Esophagus (tissue), 2 donors: ENCODE measurements around the gene RIPOR3. TPM values are rescaled to one million over a fixed set of nuclear protein-coding genes. Genes with fewer than 3 reads are reported as not detected.

Experiments
- H3K27ac ChIP-seq, 2 donors: one replicate each; pipeline ENCODE4 v1.5.1; 2013; ENCODE audit warnings: low read depth in 2 of 2, mild to moderate bottlenecking in 2 of 2, inconsistent platforms in 1 of 2, low read length in 1 of 2, moderate library complexity in 1 of 2
- H3K27me3 ChIP-seq, 2 donors: one replicate each; pipeline ENCODE4 v1.6.1; 2013; ENCODE audit warnings: low read length in 2 of 2, control low read depth in 1 of 2, mild to moderate bottlenecking in 1 of 2; ENCODE audit not compliant: insufficient read depth in 2 of 2, control insufficient read depth in 1 of 2
- H3K36me3 ChIP-seq, 2 donors: one replicate each; pipeline ENCODE4 v1.6.1; 2013; ENCODE audit warnings: low read length in 1 of 2; ENCODE audit not compliant: control insufficient read depth in 2 of 2, insufficient read depth in 2 of 2
- H3K4me1 ChIP-seq, 2 donors: one replicate each; pipeline ENCODE4 v1.6.1; 2013; ENCODE audit warnings: low read length in 1 of 2; ENCODE audit not compliant: control insufficient read depth in 2 of 2, insufficient read depth in 2 of 2
- H3K4me3 ChIP-seq, 2 donors: one replicate each; pipeline ENCODE4 v1.5.1; 2013; ENCODE audit warnings: low read length in 2 of 2, mild to moderate bottlenecking in 2 of 2, low read depth in 1 of 2, moderate library complexity in 1 of 2
- H3K9me3 ChIP-seq, 2 donors: one replicate each; pipeline ENCODE4 v1.6.1; 2013; ENCODE audit warnings: mild to moderate bottlenecking in 2 of 2, low read depth in 1 of 2, low read length in 1 of 2, moderate library complexity in 1 of 2; ENCODE audit not compliant: control insufficient read depth in 2 of 2, insufficient read depth in 1 of 2
- WGBS, 2 donors: extraction: QIAGEN DNeasy Blood & Tissue Kit; methylation state at CpG; one replicate each; pipeline ENCODE4 v1.1.7; 2013; 5-methylcytosine and 5-hydroxymethylcytosine counted together
- polyA plus RNA-seq, 2 donors: library from polyadenylated mRNA; stranded (reverse); fragments of 200-250 nt; gene quantifications; one replicate each; pipeline ENCODE4 v1.2.3, GENCODE V29; 2013
- donor health status: healthy with polysubstance abuse.
- donor health status: Bipolar disorder and iron deficiency.

Gene RIPOR3
- polyA plus RNA-seq, 2 donors = 2.6 to 5.2 TPM

GRCh38 chr20:50724112-50724725, 32.9 kb upstream of the RIPOR3 start:
- H3K27me3 ChIP-seq = no peaks in the 10 kb centered on the region
- H3K4me1 ChIP-seq = peaks cover 0 to 4% of the 10 kb centered on the region in 2 donors
- peak overlapping the region; percentile 69 to 79 for H3K27ac ChIP-seq
- no peaks in the 10 kb centered on the region for H3K36me3 ChIP-seq
- H3K4me3 ChIP-seq = no peak overlapping the region
- H3K9me3 ChIP-seq = no peaks in the 10 kb centered on the region
- 66 to 74% methylated on average over 7 of the region's 7 CpGs for WGBS, 2 donors

GRCh38 chr20:50723672-50724071, 32.3 kb upstream of the RIPOR3 start:
- Histone ChIP-seq H3K9me3 (no peaks in the 10 kb centered on the region), H3K4me3 (no peak overlapping the region), H3K27me3 (no peaks in the 10 kb centered on the region), H3K36me3 (no peaks in the 10 kb centered on the region), H3K4me1 (peaks cover 0 to 4% of the 10 kb centered on the region in 2 donors), H3K27ac (no peak overlapping the region)
- WGBS, 2 donors = 85 to 88% methylated on average over 9 of the region's 9 CpGs

- Histone ChIP-seq H3K4me1 (peaks cover 0 to 4% of the 10 kb centered on the region in 2 donors), H3K4me3 (no peak overlapping the region), H3K9me3 (no peaks in the 10 kb centered on the region), H3K27ac (peak overlapping the region in 1 of 2 donors; percentile 24), H3K36me3 (no peaks in the 10 kb centered on the region), H3K27me3 (no peaks in the 10 kb centered on the region)
- WGBS, 2 donors = 84 to 93% methylated on average over 10 of the region's 10 CpGs
Measured at GRCh38 chr20:50722424-50723155, 31.2 kb upstream of the RIPOR3 start.

GRCh38 chr20:50721881-50722281, 30.5 kb upstream of the RIPOR3 start:
- H3K36me3 ChIP-seq = no peaks in the 10 kb centered on the region
- H3K27me3 ChIP-seq = no peaks in the 10 kb centered on the region
- H3K4me1 ChIP-seq = peaks cover 0 to 4% of the 10 kb centered on the region in 2 donors
- WGBS, 2 donors = 70 to 75% methylated on average over 9 of the region's 9 CpGs
- no peaks in the 10 kb centered on the region for H3K9me3 ChIP-seq
- no peak overlapping the region for H3K4me3 ChIP-seq
- no peak overlapping the region for H3K27ac ChIP-seq

GRCh38 chr20:50720582-50720981, 29.2 kb upstream of the RIPOR3 start:
- H3K36me3 ChIP-seq = no peaks in the 10 kb centered on the region

GRCh38 chr20:50720026-50720425, 28.7 kb upstream of the RIPOR3 start:
- no peaks in the 10 kb centered on the region for H3K36me3 ChIP-seq
- WGBS, 2 donors = 88 to 90% methylated on average over 5 of the region's 5 CpGs

More at GRCh38 chr20:50720582-50720981, 29.2 kb upstream of the RIPOR3 start:
- Histone ChIP-seq H3K27me3 (no peaks in the 10 kb centered on the region), H3K27ac (no peak overlapping the region), H3K4me3 (no peak overlapping the region), H3K9me3 (no peaks in the 10 kb centered on the region), H3K4me1 (peaks cover 0 to 4% of the 10 kb centered on the region in 2 donors)

GRCh38 chr20:50719328-50719727, 28.0 kb upstream of the RIPOR3 start:
- Histone ChIP-seq H3K4me3 (no peak overlapping the region), H3K27me3 (no peaks in the 10 kb centered on the region), H3K9me3 (no peaks in the 10 kb centered on the region), H3K4me1 (no peaks in the 10 kb centered on the region), H3K36me3 (no peaks in the 10 kb centered on the region), H3K27ac (no peak overlapping the region)
- WGBS, 2 donors = 81 to 96% methylated on average over 4 of the region's 4 CpGs

More at GRCh38 chr20:50720026-50720425, 28.7 kb upstream of the RIPOR3 start:
- Histone ChIP-seq H3K27ac (no peak overlapping the region), H3K27me3 (no peaks in the 10 kb centered on the region), H3K9me3 (no peaks in the 10 kb centered on the region), H3K4me3 (no peak overlapping the region), H3K4me1 (peaks cover 0 to 4% of the 10 kb centered on the region in 2 donors)

- H3K9me3 ChIP-seq = no peaks in the 10 kb centered on the region
- H3K27me3 ChIP-seq = no peaks in the 10 kb centered on the region
- 74% methylated on average over 13 of the region's 13 CpGs for WGBS, 2 donors
- H3K36me3 ChIP-seq = no peaks in the 10 kb centered on the region
- no peak overlapping the region for H3K4me3 ChIP-seq
- no peaks in the 10 kb centered on the region for H3K4me1 ChIP-seq
- no peak overlapping the region for H3K27ac ChIP-seq
Measured at GRCh38 chr20:50717974-50718761, 26.8 kb upstream of the RIPOR3 start.

- Histone ChIP-seq H3K4me3 (no peak overlapping the region), H3K27me3 (no peaks in the 10 kb centered on the region), H3K9me3 (no peaks in the 10 kb centered on the region), H3K36me3 (no peaks in the 10 kb centered on the region), H3K4me1 (no peaks in the 10 kb centered on the region), H3K27ac (no peak overlapping the region)
- WGBS, 2 donors = 72 to 81% methylated on average over 2 of the region's 2 CpGs
Measured at GRCh38 chr20:50717312-50717711, 26.0 kb upstream of the RIPOR3 start.
